Subcutaneous adipose tissue (tissue), 4 donors: ENCODE results near the gene CRTC1. TPM values are rescaled to one million over a fixed set of nuclear protein-coding genes. Genes with fewer than 3 reads are reported as not detected.

ENCODE experiments used
- total RNA-seq, 4 donors: library from RNA; depleted of rRNA; stranded (reverse); fragments of >200 nt; gene quantifications; one replicate each; pipeline ENCODE4 v1.1.0, GENCODE V29; 2016
- TF ChIP-seq, protein P1 (sequence below): fragments of 450-650 bp; IDR thresholded peaks from one replicate; pipeline ENCODE4 v1.5.1; 2016; ENCODE audit warnings: low read depth, mild to moderate bottlenecking, control low read depth, antibody characterized with exemption, moderate library complexity

CRTC1 gene
- total RNA-seq, 4 donors from 2014 or later, result 2.0 to 8.3 (median 3.9) TPM

DNA sequence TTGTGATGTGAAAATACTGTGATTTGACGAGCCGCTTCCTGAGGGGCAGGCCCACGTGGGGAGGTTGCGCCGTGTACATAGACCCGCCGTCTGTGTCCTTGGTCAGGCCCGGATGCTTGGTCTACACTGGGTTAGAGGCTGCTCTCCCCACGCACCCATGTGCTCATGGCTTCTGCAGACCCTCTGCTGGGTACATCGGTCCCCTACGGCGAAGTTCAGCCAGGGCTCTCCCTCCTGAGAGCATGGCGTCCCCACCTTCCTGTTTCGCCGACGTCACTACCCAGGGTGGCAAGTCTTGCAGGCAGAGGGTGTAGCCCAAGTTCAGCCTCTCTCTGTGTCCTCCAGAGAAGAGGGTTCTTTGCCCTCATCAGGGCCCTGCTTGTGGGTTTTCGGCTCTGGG, 96.6 kb downstream of the CRTC1 start:
- TF ChIP-seq, protein P1, sequence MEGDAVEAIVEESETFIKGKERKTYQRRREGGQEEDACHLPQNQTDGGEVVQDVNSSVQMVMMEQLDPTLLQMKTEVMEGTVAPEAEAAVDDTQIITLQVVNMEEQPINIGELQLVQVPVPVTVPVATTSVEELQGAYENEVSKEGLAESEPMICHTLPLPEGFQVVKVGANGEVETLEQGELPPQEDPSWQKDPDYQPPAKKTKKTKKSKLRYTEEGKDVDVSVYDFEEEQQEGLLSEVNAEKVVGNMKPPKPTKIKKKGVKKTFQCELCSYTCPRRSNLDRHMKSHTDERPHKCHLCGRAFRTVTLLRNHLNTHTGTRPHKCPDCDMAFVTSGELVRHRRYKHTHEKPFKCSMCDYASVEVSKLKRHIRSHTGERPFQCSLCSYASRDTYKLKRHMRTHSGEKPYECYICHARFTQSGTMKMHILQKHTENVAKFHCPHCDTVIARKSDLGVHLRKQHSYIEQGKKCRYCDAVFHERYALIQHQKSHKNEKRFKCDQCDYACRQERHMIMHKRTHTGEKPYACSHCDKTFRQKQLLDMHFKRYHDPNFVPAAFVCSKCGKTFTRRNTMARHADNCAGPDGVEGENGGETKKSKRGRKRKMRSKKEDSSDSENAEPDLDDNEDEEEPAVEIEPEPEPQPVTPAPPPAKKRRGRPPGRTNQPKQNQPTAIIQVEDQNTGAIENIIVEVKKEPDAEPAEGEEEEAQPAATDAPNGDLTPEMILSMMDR, result no peak

DNA sequence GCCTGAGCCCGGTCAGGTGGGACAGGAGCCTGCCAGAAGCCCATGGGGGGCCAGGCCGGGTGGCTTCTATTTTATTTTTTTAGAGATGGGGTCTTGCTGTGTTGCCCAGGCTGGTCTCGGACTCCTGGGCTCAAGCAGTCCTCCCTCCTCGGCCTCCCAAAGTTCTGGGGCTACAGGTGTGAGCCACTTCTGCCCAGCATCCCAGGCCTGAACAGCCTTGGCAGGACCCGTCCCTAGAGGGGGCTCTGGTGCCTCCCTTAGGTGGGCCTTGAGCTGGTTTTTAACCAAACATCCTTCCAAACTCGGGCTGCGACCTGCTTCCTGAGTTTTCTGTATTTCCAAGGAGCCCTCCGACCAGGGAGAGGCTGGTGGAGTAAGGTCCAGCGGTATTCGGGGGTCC, 97.2 kb downstream of the CRTC1 start:
- TF ChIP-seq, protein P1, result no peak

DNA sequence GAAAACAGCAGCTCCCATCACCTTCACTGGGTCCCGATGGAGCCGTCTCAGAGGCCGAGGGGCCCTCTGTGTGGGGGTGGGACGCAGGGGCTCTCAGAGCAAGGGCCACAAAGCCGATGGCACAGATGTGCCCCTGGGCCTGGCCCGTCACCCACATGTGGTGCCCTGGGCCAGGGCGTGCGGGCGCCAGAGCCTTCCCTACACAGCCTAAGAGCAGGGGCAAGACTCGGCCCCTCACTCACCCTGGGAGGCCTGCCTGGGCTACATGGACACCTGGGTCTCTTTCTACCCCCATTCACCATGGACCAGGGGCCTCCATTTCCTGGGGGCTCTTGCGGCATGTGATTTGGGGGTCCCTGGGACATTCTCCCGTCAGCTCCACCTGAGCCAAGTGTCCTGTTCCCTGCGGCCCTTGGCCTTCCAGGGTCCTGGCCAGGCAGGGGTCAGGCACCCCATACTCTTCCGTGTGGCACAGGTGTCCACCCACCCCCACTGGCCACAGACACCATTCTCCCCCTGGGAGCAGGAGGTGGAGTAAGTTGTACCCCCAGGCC, 97.6 kb downstream of the CRTC1 start:
- TF ChIP-seq, protein P1, result no peak

DNA sequence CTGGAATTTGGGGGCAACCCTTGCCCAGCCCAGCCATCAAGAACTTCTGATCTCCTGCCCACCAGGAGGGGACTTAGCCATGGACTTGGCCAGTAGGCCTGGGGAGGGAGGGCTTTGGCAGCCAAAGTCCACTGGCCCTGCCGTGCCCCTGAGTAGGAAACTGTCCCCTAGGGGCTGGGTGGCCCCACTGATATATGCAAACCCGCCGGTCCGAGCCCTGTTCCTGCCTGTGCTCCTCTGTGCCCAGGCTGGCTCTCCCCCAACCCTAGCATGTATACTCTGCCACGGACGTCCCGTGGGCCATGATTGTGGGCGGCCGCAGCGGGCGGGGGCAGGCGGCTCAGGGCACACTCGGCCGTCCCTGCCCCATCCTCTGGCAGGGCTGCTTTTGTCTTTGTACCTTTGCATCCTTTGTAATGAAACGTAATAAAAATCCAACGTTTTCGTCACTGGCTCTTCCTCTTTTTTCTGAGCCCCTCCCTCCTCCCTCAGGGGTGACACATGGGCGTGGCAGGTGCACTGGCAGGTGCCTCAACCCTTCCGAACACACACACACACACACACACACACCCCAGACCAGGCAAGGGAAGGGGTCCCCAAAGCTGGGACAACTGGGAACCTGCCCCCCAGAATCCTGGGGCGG, 98.5 kb downstream of the CRTC1 start:
- TF ChIP-seq, protein P1, result no peak

DNA sequence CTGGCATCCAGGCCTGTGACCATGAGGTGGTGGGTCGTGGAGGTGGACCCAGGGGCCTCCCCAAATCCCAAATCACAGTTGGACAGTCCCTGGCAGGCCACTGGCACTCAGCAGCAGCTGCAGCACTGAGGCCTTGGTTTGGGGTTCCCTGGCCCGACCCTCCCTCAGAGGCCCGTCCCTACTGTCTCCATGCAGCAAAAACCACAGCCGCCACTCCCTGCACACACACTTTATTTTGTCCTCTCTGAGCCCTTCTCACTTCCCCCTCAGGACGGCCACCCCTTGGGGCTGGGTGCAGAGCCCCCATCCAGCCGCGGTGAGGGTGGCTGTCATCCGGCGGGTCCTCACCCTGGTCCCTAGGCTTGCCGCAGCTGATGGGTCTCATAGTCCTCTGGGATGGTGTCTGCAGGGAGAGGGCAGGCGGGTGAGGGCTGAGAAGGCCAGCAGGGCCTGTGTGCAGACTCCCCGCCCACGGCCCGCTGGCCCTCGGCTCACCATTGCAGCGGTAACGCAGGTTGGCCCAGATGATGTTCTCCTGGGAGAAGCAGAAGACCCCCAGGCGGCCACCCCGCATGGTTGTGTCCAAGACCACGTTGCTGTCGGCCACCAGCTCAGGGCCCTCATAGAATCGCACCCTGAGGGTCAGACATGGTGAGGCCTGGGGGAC, 99.2 kb downstream of the CRTC1 start:
- TF ChIP-seq, protein P1, result no peak

DNA sequence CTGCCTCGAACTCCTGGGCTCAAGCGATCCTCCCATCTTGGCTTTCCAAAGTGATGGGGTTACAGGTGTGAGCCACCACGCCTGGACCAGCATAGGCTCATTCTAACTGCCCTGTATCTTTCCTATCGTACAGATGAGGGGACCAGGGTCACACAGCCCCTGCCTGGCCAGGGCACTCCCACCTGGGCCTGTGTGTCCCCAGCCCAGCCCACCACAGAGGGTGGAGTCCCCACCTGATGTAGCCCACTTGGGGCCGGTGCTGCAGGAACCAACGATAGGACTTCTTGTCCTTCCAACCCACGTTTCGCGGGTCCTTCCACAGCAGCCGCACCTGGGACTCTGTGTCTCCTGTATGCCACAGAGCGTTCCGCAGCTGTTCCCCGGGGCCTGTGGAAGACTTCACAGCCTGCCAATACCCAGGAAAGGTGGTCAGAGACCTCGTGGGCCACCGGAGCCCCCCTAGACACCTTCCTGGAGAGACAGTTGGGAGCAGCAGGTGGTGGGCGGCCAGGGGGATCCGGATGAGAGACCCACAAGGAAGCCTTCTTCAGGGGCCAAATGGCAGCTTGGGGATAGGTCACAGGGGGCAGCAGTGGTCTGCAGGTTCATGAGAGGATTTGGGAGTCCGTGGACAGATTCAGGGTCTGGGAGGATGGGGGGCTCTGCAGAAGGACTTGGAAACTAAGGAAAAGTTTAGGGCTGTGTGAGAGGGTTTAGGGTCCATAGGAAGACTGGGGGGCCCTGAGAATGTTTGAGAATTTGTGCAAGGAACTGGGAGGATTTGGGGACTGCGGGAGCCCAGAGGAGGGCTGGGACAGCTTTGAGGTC, 100.7 kb downstream of the CRTC1 start:
- TF ChIP-seq, protein P1, result no peak

DNA sequence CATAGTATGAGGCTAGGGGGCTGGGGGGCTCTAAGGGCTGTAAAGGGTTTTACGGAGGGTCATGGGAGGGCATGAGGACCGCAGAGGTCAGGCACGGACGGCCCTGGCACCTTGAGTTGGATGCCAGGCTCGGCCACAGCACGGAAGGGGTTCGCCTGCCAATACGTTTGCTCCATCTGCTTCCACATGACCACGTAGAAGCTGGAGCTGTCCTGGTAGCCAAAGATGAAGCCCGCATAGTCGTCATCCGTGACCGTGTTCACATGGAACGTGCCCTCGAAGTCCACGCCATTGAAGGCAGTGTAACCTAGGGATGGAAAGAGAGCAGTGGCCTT, 101.3 kb downstream of the CRTC1 start:
- TF ChIP-seq, protein P1, result no peak
